ENCODE results near the gene CCSER2. TPM values are rescaled to one million over a fixed set of nuclear protein-coding genes. Genes with fewer than 3 reads are reported as not detected.

Gene CCSER2
- total RNA-seq, 1 experiment from 2014 or later = 28.9 TPM

DNA sequence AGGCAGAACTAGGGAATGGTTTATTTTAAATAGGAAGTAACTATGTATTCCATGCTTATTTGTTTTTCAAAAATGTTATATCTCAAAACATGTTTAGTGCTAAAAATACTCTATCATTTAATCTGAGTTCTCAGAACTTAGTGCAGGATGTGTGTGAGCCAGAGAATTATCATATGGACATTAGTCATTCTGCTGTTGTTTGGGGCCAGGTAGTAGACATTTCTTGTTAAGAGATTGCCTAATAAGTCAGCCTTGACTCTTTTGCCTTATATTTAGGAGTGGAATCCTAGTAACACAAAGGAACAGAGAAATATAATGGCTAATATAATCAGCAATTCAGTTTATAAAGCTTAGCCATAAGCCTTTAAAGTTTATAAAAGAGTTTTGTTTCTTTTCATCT lies 149.8 kb downstream of the CCSER2 start (continued):
- TF ChIP-seq, protein P1, sequence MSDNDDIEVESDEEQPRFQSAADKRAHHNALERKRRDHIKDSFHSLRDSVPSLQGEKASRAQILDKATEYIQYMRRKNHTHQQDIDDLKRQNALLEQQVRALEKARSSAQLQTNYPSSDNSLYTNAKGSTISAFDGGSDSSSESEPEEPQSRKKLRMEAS (IDR thresholded peaks at IDR 0.05) = no peak

DNA sequence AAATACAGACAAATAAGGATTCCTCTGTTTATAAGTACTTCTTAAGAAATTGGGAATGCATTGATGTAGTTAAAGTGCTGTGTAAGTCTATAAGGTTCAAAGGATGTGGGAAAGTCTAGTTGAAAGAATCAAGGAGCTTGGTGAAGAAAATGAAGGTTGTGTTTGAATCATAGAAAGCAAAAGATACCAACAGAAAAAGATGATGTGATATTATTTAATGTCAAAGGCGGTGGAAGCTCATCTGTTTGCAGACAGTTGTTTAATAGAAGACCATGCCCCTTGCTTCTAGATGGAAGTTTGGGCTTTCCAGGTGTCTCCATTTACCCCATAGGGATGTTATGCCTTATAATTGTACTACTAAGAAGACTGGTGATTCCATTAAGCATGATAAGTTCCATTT lies 150.3 kb downstream of the CCSER2 start:
- Histone ChIP-seq H3K36me3 (ENCODE audit: control insufficient read depth in 1 of 2, insufficient read depth in 2 of 2, low read length in 2 of 2) (no peaks in the 10 kb centered on the region), H3K9me3 (ENCODE audit: control insufficient read depth in 1 of 2, insufficient read depth in 1 of 2, low read depth in 1 of 2, low read length in 2 of 2) (no peaks in the 10 kb centered on the region), H3K4me2 (ENCODE audit: low read length) (no peak overlapping the region), H3K4me1 (ENCODE audit: control insufficient read depth in 1 of 2, insufficient read depth in 2 of 2, low read length in 2 of 2) (no peaks in the 10 kb centered on the region), H3K9ac (ENCODE audit: low read length) (no peak overlapping the region), H2AFZ (ENCODE audit: low read depth, low read length, poor library complexity, severe bottlenecking) (no peak overlapping the region), H3K27me3 (ENCODE audit: insufficient read depth, low read length) (no peaks in the 10 kb centered on the region), H4K20me1 (ENCODE audit: insufficient read depth) (no peaks in the 10 kb centered on the region), H3K79me2 (ENCODE audit: insufficient read depth, low read length) (no peaks in the 10 kb centered on the region), H3K27ac (ENCODE audit: low read depth, low read length) (no peak overlapping the region), H3K9me2 (ENCODE audit: insufficient read depth) (no peaks in the 10 kb centered on the region), H3K4me3 (replicated peaks in 1 of 2; ENCODE audit: low read depth in 1 of 2, low read length in 2 of 2) (no peak overlapping the region)
- DNase-seq (ENCODE audit: low read depth, low spot score) = no peak
- POLR2A ChIA-PET = no interaction called here
- no peak for ATAC-seq
- RAD21 ChIA-PET (ENCODE audit: low non-redundant PET in 1 of 2, low total read pairs in 2 of 2, uncharacterized antibody in 2 of 2, unreplicated experiment in 2 of 2) = no interaction called here
- intact Hi-C loops (cut with micrococcal nuclease) = no loop called here
- TF ChIP-seq, protein P2, sequence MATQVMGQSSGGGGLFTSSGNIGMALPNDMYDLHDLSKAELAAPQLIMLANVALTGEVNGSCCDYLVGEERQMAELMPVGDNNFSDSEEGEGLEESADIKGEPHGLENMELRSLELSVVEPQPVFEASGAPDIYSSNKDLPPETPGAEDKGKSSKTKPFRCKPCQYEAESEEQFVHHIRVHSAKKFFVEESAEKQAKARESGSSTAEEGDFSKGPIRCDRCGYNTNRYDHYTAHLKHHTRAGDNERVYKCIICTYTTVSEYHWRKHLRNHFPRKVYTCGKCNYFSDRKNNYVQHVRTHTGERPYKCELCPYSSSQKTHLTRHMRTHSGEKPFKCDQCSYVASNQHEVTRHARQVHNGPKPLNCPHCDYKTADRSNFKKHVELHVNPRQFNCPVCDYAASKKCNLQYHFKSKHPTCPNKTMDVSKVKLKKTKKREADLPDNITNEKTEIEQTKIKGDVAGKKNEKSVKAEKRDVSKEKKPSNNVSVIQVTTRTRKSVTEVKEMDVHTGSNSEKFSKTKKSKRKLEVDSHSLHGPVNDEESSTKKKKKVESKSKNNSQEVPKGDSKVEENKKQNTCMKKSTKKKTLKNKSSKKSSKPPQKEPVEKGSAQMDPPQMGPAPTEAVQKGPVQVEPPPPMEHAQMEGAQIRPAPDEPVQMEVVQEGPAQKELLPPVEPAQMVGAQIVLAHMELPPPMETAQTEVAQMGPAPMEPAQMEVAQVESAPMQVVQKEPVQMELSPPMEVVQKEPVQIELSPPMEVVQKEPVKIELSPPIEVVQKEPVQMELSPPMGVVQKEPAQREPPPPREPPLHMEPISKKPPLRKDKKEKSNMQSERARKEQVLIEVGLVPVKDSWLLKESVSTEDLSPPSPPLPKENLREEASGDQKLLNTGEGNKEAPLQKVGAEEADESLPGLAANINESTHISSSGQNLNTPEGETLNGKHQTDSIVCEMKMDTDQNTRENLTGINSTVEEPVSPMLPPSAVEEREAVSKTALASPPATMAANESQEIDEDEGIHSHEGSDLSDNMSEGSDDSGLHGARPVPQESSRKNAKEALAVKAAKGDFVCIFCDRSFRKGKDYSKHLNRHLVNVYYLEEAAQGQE (IDR thresholded peaks at IDR 0.05; ENCODE audit: low read depth) = no peak
- TF ChIP-seq TCF7L2 (IDR thresholded peaks at IDR 0.05; ENCODE audit: borderline replicate concordance, extremely low read depth, insufficient read depth, insufficient read length) (no peak), FOSL1 (IDR thresholded peaks at IDR 0.05; ENCODE audit: low read depth) (no peak)
- CTCF ChIA-PET = no interaction called here
- no TSS peak for BruUV-seq (replicated peaks)
